Astrocyte of the spinal cord (primary cell): ENCODE measurements around the gene AKT3.
A peak's percentile ranks its signal among the peaks of the same experiment; 100 is the strongest.

Experiments used
- DNase-seq: peaks from one replicate; pipeline ENCODE4 v3.0.0; 2011; ENCODE audit warnings: low read depth, low spot score
- H3K4me3 ChIP-seq: 2 replicates; pipeline ENCODE4 v1.5.1; 2011; ENCODE audit warnings: low read depth, mild to moderate bottlenecking, low read length, moderate library complexity
- CTCF ChIP-seq: IDR thresholded peaks from 2 replicates; pipeline ENCODE4 v1.5.1; 2012; ENCODE audit warnings: low read depth, mild to moderate bottlenecking, low read length, inconsistent platforms
- in situ Hi-C: cut with HindIII; loops from 2 replicates; pipeline ENCODE4 v1.10.0; 2017; ENCODE audit warnings: low sequenced_read_pairs

Gene AKT3

DNA sequence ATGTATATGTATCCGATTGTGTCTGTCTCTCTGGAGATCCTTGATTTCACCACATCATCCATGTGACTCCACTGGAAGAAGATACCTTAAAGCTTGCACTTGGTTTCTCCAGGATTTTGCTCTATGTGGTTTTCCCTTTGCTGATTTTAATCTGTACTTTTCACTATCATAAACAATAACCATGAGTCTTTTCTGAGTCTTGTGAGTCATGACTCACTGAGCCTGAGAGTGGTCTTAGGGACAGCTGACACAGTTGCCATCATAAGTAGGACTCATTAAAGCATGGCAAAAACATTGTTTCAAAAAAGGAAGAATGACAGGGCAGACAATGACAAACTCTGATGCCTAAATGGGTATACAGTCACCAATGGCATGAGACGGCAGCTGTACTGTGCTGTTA lies 226.2 kb downstream of the AKT3 start:
- in situ Hi-C loops: no loop called here
- no peak for TF ChIP-seq CTCF
- no peak overlapping the region for H3K4me3 ChIP-seq
- DNase-seq: peak; percentile 21

GRCh38 chr1:243621973-243622372 lies 228.1 kb downstream of the AKT3 start:
- DNase-seq: no peak
- in situ Hi-C loops: no loop called here
- H3K4me3 ChIP-seq: no peak overlapping the region
- no peak for TF ChIP-seq CTCF

- no peak for TF ChIP-seq CTCF
- H3K4me3 ChIP-seq: no peak overlapping the region
- no peak for DNase-seq
- in situ Hi-C loops: no loop called here
Observed at GRCh38 chr1:243620096-243620495, 229.9 kb downstream of the AKT3 start.

GRCh38 chr1:243609698-243610097 lies 240.3 kb downstream of the AKT3 start:
- TF ChIP-seq CTCF: no peak
- H3K4me3 ChIP-seq: no peak overlapping the region
- in situ Hi-C loops: no loop called here
- no peak for DNase-seq

DNA sequence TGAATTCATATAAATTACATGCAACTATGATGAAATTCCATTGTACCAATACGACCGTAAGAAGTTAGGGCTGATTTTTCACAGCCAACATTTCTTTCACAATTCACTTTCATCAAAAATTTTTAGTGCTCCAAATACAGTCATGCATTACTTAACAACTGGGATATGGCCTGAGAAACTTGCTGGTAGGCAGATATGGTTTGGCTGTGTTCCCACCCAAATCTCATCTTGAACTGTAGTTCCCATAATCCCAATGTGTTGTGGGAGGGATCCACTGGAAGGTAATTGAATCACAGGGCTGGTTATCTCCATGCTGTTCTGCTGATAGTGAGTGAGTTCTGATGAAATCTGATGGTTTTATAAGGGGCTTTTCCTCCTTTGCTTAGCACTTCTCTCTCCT lies 244.4 kb downstream of the AKT3 start:
- in situ Hi-C loops: no loop called here
- no peak for TF ChIP-seq CTCF
- no peak for DNase-seq
- no peak overlapping the region for H3K4me3 ChIP-seq

- in situ Hi-C loops: no loop called here
- H3K4me3 ChIP-seq: no peak overlapping the region
- no peak for TF ChIP-seq CTCF
- no peak for DNase-seq
Observed at GRCh38 chr1:243601720-243602119, 248.3 kb downstream of the AKT3 start.

- DNase-seq: peak; percentile 80
- TF ChIP-seq CTCF: no peak
- no peak overlapping the region for H3K4me3 ChIP-seq
- in situ Hi-C loops: no loop called here
Observed at GRCh38 chr1:243598433-243598832, 251.6 kb downstream of the AKT3 start.
